Hepatic stellate cell (primary cell): ENCODE measurements around the gene LRRC4C.
"Not testable (repeated sequence)": the region's sequence is repeated elsewhere in the genome, so short reads cannot be mapped to it uniquely, and the experiment has no call there.

Experiments
- DNase-seq: peaks from one replicate; pipeline ENCODE4 v3.0.0; 2011; ENCODE audit warnings: low spot score

The LRRC4C gene

GRCh38 chr11:41018224-41018623 lies 441.2 kb downstream of the LRRC4C start:
- DNase-seq, result no peak

GRCh38 chr11:41010361-41011050 lies 448.9 kb downstream of the LRRC4C start:
- DNase-seq, result no peak

DNA sequence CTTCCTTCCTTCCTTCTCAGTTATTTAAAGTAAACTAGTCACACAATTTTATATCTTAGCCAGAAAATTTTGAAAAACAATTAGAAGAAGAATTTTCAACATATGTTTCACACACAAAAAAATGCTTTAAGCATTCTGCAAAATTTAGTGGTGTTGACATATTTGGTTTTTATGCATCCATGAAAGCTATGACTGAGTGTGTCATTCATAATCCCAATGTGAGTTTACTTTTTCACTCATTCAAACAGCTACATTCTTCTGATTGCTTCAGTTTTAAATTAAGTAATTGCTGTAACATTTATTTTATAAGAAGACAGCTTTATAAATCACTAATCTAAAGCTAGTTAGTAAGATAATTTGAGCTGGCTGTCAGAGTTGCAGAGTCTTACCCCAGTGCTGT lies 453.5 kb downstream of the LRRC4C start:
- no peak for DNase-seq

DNA sequence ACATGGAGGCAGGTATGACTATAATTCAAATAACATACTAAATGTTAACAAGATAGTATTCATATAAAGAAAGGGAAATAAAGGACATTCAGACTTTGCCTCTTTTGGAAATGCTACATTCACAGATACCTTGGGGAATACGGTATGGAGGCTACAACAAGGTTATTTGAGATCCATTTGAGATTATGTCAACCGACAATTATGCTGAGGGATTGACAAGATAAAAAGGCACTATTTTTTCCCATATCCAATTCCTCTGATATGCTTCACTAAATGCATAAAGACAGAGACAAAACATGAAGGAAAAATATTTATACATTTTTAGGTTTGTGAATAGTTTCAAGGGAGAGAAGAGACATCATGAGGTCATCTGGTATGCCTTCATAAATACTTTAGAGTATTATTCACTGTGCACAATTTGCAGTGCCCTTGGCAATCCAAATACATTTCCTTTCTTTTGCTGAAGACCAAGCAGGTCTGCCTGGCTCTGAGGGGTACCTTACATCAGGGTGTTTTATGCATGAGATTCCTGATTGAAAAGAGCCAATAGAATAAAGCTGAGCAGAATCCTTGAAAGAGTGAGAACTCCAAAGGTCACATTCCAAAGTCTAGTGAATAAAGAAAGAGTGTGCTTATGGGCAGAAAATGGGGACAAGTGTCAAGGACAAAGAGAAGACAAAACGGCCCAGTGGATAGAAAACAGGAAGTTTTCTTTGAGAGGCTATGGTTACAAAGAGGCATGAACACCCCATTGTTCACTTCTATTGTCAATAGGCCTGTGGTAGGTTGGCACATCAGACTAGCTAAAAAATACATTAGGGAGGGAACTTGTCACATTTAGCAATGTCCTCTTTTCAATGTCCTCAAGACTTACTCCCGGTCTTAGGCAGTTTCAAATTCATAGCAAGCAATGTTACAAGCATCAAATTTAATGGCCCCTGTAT lies 455.8 kb downstream of the LRRC4C start:
- DNase-seq, result no peak

DNA sequence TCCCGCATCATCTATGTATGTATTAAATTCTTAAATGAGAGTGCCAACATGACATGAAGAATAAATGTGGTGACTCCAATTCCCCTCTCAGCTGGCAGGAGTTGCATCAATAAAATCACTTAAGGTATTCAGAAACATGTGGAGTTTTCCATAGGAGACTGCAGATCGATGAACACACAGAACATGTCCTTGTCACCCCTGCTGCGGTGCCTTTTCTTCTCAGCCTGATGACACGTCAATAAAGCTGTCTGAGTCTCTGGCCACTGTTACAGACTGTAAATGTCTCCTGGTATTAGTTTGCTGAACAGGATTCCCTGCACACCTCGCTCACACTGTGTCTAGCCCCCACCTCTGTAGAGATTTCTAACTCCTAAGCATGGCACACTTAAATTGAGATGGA lies 460.5 kb downstream of the LRRC4C start:
- no peak for DNase-seq

GRCh38 chr11:40987776-40988435 lies 471.5 kb downstream of the LRRC4C start:
- DNase-seq, result no peak

DNA sequence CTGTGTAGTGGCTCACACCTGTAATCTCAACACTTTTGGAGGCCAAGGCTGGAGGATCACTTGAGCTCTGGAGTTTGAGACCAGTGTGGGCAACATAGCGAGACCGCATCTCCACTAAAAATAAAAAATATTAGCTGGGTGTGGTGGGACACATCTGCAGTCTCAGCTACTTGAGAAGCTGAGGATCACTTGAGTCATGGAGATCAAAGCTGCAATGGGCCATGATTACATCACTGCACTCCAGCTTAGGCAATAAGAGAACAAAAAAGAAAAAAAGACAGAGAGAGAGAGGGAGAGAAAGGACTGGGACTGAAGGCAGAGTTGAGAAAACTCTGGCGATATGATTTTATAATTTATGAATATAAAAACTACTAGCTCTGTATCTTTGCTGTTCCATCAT lies 473.1 kb downstream of the LRRC4C start:
- no peak for DNase-seq

- no peak for DNase-seq
Measured at GRCh38 chr11:40975076-40975475, 484.4 kb downstream of the LRRC4C start.

GRCh38 chr11:40974186-40974795 lies 485.2 kb downstream of the LRRC4C start:
- DNase-seq, result no peak

DNA sequence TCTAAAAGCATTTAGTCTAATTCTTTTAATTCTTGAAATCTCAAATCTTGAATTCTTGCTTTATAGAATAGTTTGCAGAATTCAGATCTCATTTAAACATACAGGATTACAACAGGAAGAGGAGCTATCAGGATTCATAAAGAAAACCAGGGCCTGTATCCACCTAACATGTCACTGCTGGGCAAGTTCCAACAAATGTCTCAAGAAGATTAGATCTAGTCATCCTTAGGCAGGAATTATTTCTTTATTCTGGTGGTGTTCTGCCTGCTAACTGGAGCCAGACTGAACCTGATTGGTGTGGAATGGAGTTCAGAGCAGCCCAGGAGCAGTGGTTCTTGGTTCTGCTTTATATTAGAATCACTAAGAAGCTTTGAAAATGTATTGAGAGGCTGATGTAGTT lies 500.7 kb downstream of the LRRC4C start:
- DNase-seq, result no peak

GRCh38 chr11:40952479-40952878 lies 507.0 kb downstream of the LRRC4C start:
- no peak for DNase-seq

DNA sequence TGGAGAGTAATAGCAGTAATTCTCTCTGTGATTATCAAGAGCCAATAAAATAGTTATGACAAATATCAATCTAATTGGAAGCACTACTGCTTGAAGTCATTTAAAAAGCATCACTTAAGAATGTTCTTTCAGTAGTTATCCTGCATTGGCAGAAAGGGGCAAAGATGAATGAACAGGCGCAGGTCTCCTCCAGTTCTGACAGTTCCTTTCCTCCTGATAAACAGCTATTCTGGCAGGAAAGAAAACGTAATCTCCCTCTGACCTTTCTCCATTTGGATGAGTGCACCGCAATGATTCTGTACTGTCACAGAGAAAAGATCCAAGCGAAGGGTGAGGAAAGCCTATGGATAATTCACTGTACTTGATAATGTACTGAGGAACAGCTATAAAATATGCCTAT lies 521.5 kb downstream of the LRRC4C start:
- DNase-seq, result no peak

DNA sequence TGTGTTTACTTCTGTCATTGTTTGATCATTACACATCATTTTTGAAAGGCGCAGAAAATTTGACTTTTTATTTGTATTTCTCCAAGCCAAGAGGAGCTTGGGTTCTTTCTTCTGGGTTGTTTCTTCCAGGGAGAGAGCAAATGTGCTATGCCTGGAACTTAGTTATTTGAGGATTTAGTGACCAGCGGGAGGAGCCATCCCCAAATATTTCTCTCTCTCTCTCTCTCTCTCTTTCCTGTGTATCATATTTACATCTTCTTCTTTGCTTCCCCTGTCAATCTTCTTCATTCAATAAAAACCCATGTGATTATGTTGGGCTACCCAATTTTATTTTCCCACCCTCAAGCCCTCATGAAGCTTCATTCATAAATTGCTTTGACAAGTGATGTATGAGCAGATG lies 534.5 kb downstream of the LRRC4C start:
- DNase-seq, result no peak

DNA sequence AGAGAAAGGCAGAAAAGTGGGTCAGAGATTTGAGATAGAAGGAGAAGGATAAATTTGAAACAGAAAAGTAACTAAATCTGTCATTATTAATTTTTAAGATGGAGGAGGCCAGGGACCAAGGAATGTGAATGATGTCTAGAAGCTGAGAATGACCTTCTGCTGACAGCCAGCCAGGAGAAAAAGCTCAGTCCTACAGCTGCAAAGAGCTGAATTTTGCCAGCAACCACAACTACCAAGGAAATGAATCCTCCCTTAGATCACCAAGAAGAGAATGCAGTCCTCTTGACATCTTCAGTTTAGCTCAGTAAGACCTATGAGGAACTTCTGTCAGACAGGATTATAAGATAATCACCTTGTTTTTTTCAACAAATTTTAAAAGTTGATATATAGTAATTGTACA lies 538.2 kb downstream of the LRRC4C start:
- no peak for DNase-seq

DNA sequence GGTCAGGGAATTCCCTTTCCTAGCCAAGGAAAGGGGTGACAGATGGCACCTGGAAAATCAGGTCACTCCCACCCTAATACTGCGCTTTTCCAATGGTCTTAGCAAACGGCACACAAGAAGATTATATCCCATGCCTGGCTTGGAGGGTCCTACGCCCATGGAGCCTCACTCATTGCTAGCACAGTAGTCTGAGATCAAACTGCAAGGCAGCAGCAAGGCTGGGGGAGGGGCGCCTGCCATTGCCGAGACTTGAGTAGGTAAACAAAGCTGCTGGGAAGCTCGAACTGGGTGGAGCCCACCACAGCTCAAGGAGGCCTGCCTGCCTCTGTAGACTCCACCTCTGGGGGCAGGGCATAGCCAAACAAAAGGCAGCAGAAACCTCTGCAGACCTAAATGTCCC lies 548.7 kb downstream of the LRRC4C start:
- not testable (repeated sequence) for DNase-seq

- DNase-seq, result no peak
Measured at GRCh38 chr11:40894501-40894900, 565.0 kb downstream of the LRRC4C start.

DNA sequence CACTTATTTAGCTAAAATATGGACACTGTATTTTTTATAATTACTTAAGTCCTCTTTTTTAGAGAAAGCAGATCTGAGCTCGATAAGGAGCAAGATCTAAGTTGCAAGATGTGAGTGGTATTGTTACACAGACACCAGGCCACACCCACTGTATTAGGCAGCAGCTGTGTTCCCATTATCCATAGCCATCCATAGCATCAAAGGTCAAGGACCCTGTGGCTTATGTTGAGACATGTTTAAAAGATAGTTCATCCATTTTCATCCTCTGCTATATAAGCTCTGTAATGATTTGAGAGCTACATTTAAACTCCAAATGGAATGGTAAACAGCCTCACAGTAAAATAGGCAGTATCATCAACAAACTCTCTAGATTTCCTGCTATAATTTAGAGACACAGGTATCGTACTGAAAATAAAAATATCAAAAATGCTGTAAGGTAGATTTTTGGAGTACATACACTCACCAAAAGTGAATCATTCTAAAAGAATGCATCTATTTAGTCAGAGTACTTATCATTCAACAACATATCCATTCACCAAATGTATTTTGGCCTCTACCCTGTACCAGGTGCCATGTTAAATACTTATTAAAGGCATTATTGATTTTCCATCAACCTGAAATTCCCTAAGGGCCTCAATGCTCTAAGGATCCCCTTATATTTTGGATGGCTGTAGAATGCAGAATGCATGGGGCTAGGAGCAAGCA lies 574.0 kb downstream of the LRRC4C start:
- DNase-seq, result no peak

DNA sequence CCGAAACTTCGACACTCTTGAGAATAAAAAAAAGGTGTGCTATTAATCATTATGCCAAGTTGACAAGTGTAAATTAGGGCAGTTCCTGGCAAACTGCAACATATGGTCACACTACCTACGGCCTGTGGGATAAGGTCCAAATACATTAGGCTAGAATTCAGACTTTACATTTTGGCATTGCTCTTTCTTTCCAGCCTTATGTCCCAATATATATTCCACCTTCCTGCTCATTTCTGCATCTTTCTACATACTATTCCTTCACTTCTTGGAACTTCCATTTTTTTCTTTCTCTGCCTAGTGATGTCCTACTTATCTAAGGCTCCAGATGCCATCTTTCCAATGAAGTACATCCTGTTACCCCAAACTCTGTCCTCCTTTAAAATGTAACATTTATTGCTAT lies 577.2 kb downstream of the LRRC4C start:
- no peak for DNase-seq

GRCh38 chr11:40879911-40880310 lies 579.5 kb downstream of the LRRC4C start:
- no peak for DNase-seq

DNA sequence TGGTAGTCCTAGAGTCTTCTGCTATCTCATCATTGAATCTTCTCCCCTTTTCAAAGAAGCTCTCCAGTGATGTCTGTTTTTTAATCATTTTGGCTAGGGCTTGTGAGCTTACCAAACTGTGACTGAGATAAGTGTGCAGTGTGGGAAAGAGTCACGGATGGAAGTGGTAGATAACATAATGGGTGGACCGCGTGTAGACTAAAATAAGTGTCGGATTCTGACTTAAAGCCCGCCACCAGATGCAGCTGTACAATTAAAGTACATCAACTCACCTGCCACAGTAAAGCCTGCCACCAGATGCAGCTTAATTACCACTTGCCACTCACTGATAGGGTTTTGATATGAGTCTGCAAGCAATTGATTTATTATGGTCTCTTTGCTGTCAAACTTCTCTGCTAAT lies 581.5 kb downstream of the LRRC4C start:
- no peak for DNase-seq

DNA sequence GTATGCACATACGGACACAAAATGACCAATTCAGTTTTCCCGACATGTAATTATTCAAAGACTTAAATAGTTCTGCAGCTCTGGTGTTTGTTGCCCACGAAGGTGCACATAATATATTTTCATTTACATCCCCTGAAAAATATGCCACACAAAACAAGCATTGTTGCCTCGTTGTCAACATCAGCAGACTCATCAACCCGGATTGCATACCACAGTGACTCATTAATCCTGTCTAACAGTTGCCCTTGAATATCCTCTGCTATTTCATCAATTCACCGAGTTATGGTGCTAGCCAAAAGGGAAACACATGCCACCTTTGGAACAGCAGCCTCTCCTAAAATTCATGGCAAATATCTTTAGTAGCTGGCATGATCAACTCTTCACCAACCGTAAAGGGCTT lies 582.2 kb downstream of the LRRC4C start:
- DNase-seq, result no peak
